Esophagus muscularis mucosa (tissue), 4 donors: ENCODE results near the gene LARP4. TPM values are rescaled to one million over a fixed set of nuclear protein-coding genes. Genes with fewer than 3 reads are reported as not detected.

ENCODE experiments used
- DNase-seq: peaks from one replicate; pipeline ENCODE4 v3.0.0-alpha.2; 2017; ENCODE audit errors: extremely low spot score
- H3K27ac ChIP-seq, 4 donors: fragments of 200-600 bp; sonication (generic); replicated peaks in 1 of 4; 1 replicate in 3 of 4; 2 replicates in 1 of 4; pipeline ENCODE4 v1.5.1; 2016 to 2019; ENCODE audit warnings: mild to moderate bottlenecking in 1 of 4
- H3K27me3 ChIP-seq, 4 donors: fragments of 200-600 bp; sonication (generic); one replicate each; pipeline versions ENCODE4 v1.5.1 to v1.6.0; 2016 to 2019
- H3K36me3 ChIP-seq, 4 donors: fragments of 200-600 bp; sonication (generic); one replicate each; pipeline ENCODE4 v1.5.1; 2016 to 2019
- H3K4me1 ChIP-seq, 4 donors: fragments of 200-600 bp; sonication (generic); one replicate each; pipeline ENCODE4 v1.5.1; 2016 to 2019
- H3K4me3 ChIP-seq, 4 donors: fragments of 200-600 bp; sonication (generic); 1 replicate in 2 of 4; 2 replicates in 2 of 4; pipeline ENCODE4 v1.5.1; 2016 to 2019; ENCODE audit warnings: mild to moderate bottlenecking in 4 of 4, moderate library complexity in 1 of 4
- H3K9me3 ChIP-seq, 4 donors: fragments of 200-600 bp; sonication (generic); 1 replicate in 3 of 4; 2 replicates in 1 of 4; pipeline ENCODE4 v1.5.1; 2016 to 2019
- EP300 ChIP-seq: sonication (generic); formaldehyde crosslinking; IDR thresholded peaks from one replicate; pipeline ENCODE4 v1.6.1; 2017; ENCODE audit warnings: antibody characterized with exemption
- POLR2A ChIP-seq: fragments of 450-650 bp; IDR thresholded peaks from one replicate; pipeline ENCODE4 v1.6.1; 2017; ENCODE audit warnings: antibody characterized with exemption, moderate library complexity, mild to moderate bottlenecking, low read depth
- POLR2AphosphoS5 ChIP-seq, 2 donors: sonication (generic); formaldehyde crosslinking; IDR thresholded peaks; one replicate each; pipeline ENCODE4 v1.6.1; 2017; ENCODE audit warnings: antibody characterized with exemption in 2 of 2
- WGBS: methylation state at CpG from one replicate; pipeline ENCODE4 v1.1.5; 2018; 5-methylcytosine and 5-hydroxymethylcytosine counted together
- intact Hi-C: fragments of 100-400 bp; cut with DNase I; formaldehyde crosslinking; loops from one replicate; pipeline ENCODE4 v1.15.1; 2023
- total RNA-seq, 4 donors: library from RNA; depleted of rRNA; stranded (reverse); fragments of >200 nt; gene quantifications; one replicate each; pipeline versions ENCODE4 v1.1.0 to v1.2.1, GENCODE V29; 2016
- TF ChIP-seq, protein P1 (sequence below), 3 experiments: fragments of 200-600 bp in 2 of 3; fragments of 450-650 bp in 1 of 3; sonication (generic) in 2 of 3; IDR thresholded peaks; one replicate each; pipeline ENCODE4 v1.5.1; 2017 to 2019; ENCODE audit warnings: antibody characterized with exemption in 3 of 3, mild to moderate bottlenecking in 2 of 3, moderate library complexity in 1 of 3

LARP4 gene
- total RNA-seq, 4 donors from 2014 or later, result 29.7 to 56.7 (median 39.9) TPM

- TF ChIP-seq EP300 (no peak), POLR2AphosphoS5 (IDR thresholded peaks at IDR 0.05) (no peak), POLR2A (no peak)
- TF ChIP-seq, protein P1, sequence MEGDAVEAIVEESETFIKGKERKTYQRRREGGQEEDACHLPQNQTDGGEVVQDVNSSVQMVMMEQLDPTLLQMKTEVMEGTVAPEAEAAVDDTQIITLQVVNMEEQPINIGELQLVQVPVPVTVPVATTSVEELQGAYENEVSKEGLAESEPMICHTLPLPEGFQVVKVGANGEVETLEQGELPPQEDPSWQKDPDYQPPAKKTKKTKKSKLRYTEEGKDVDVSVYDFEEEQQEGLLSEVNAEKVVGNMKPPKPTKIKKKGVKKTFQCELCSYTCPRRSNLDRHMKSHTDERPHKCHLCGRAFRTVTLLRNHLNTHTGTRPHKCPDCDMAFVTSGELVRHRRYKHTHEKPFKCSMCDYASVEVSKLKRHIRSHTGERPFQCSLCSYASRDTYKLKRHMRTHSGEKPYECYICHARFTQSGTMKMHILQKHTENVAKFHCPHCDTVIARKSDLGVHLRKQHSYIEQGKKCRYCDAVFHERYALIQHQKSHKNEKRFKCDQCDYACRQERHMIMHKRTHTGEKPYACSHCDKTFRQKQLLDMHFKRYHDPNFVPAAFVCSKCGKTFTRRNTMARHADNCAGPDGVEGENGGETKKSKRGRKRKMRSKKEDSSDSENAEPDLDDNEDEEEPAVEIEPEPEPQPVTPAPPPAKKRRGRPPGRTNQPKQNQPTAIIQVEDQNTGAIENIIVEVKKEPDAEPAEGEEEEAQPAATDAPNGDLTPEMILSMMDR (IDR thresholded peaks at IDR 0.05), result no peak
- H3K9me3 ChIP-seq, result no peaks in the 10 kb centered on the region
- H3K4me1 ChIP-seq, result no peaks in the 10 kb centered on the region
- no peak overlapping the region for H3K4me3 ChIP-seq
- H3K36me3 ChIP-seq, result no peaks in the 10 kb centered on the region
- no peak for DNase-seq
- WGBS, result 58% methylated on average over 3 of the region's 3 CpGs
- H3K27ac ChIP-seq, result no peak overlapping the region
- no peaks in the 10 kb centered on the region for H3K27me3 ChIP-seq
- intact Hi-C loops, result no loop called here
Observed at GRCh38 chr12:50390316-50390741, 10.4 kb upstream of the LARP4 start.

GRCh38 chr12:50394469-50395029, 6.1 kb upstream of the LARP4 start:
- no peaks in the 10 kb centered on the region for H3K4me1 ChIP-seq
- TF ChIP-seq EP300, result no peak
- no peak for TF ChIP-seq POLR2AphosphoS5 (IDR thresholded peaks at IDR 0.05)
- TF ChIP-seq, protein P1 (IDR thresholded peaks at IDR 0.05), result no peak
- no peak for TF ChIP-seq POLR2A
- H3K36me3 ChIP-seq, result no peaks in the 10 kb centered on the region
- 93% methylated on average over 3 of the region's 4 CpGs for WGBS
- H3K27me3 ChIP-seq, result no peaks in the 10 kb centered on the region
- intact Hi-C loops, result no loop called here
- DNase-seq, result no peak
- H3K4me3 ChIP-seq, result no peak overlapping the region
- no peaks in the 10 kb centered on the region for H3K9me3 ChIP-seq
- H3K27ac ChIP-seq, result no peak overlapping the region

DNA sequence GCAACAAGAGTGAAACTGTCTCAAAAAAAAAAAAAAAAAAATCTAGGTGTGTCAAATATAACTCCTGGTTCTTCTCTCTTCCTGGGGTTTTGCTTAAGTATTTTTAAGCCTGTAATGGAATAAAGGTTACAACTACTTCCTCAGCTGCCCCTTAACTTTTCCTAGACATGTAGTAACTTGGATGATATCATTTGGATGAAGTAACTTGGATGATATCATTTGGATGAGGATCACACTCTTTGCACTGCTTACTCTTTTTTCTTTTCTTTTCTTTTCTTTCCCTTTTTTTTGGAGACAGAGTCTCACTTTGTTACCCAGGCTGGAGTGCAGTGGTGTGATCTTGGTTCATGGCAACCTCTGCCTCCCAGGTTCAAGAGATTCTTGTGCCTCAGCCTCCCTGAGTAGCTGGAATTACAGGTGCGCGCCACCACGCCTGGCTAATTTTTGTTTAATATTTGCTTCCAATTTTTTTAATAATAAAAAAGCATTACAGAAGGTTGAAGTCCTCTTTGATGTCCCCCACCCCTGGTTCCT, 3.5 kb upstream of the LARP4 start:
- TF ChIP-seq POLR2A, result no peak
- no peak for TF ChIP-seq POLR2AphosphoS5 (IDR thresholded peaks at IDR 0.05)
- no peak for TF ChIP-seq EP300
- TF ChIP-seq, protein P1 (IDR thresholded peaks at IDR 0.05), result no peak
- Histone ChIP-seq H3K36me3 (no peaks in the 10 kb centered on the region), H3K27me3 (no peaks in the 10 kb centered on the region), H3K4me1 (peaks cover under 1 to 8% (median 3%) of the 10 kb centered on the region in 4 donors), H3K4me3 (no peak overlapping the region), H3K27ac (no peak overlapping the region), H3K9me3 (no peaks in the 10 kb centered on the region)
- no peak for DNase-seq
- WGBS, result 83% methylated on average over 3 of the region's 3 CpGs
- intact Hi-C loops, result no loop called here

DNA sequence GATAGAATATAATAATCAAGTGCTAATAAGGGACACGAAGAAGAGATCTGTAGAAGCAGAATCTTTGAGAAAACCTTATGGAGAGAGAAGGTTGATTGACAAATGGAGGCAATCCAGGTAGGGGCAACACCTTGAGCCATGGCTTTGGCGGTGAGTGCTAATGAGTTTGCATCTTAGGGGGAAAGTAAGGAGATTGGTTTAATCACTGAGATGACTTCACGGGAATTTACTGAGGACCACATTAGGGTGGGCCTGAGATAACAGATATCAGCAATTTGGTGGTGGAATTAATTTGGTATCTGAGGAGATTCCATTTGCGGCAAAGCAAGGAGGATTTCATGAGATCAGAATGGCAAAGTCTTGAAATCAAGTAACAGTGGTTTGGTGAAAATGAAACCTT, 1.8 kb upstream of the LARP4 start:
- intact Hi-C loops, result no loop called here
- 98% methylated on average over 4 of the region's 4 CpGs for WGBS
- peaks cover 17 to 25% (median 18%) of the 10 kb centered on the region in 4 donors for H3K4me1 ChIP-seq

More for the DNA sequence above, 1.8 kb upstream of the LARP4 start:
- Histone ChIP-seq H3K36me3 (no peaks in the 10 kb centered on the region), H3K27ac (no peak overlapping the region), H3K27me3 (no peaks in the 10 kb centered on the region), H3K9me3 (no peaks in the 10 kb centered on the region), H3K4me3 (no peak overlapping the region)
- no peak for TF ChIP-seq POLR2AphosphoS5 (IDR thresholded peaks at IDR 0.05)
- no peak for TF ChIP-seq EP300
- TF ChIP-seq, protein P1 (IDR thresholded peaks at IDR 0.05), result no peak
- no peak for TF ChIP-seq POLR2A
- no peak for DNase-seq
